HepG2 (cell line): ENCODE data around the gene SCN9A.

Source experiments
- ARID4A ChIP-seq: sonication (generic); formaldehyde crosslinking; IDR thresholded peaks from 2 replicates; pipeline ENCODE4 v1.5.0; 2020; ENCODE audit warnings: mild to moderate bottlenecking, missing genetic modification reagents, borderline replicate concordance
- ATF4 ChIP-seq, 2 experiments: fragments of 450-650 bp in 1 of 2; sonication (generic) in 1 of 2; formaldehyde crosslinking; IDR thresholded peaks; 2 replicates each; pipeline versions ENCODE4 v1.5.0 to v1.8.0; 2020 to 2022; ENCODE audit warnings: mild to moderate bottlenecking in 1 of 2, missing genetic modification reagents in 1 of 2
- CTCF ChIP-seq: sonication (generic); formaldehyde crosslinking; IDR thresholded peaks from 2 replicates; pipeline ENCODE4 v1.5.0; 2020; ENCODE audit warnings: mild to moderate bottlenecking, missing genetic modification reagents, moderate library complexity
- EZH2 ChIP-seq: conservative IDR thresholded peaks from 2 replicates; pipeline ENCODE4 v1.6.1; 2012; ENCODE audit warnings: mild to moderate bottlenecking, low read depth, low read length, moderate library complexity
- PLSCR1 ChIP-seq: sonication (generic); formaldehyde crosslinking; IDR thresholded peaks from 2 replicates; pipeline ENCODE4 v1.5.0; 2020; ENCODE audit warnings: missing genetic modification reagents, mild to moderate bottlenecking, borderline replicate concordance
- POLR2A ChIP-seq, 2 experiments: IDR thresholded peaks; 2 replicates each; pipeline ENCODE4 v1.6.1; 2011; ENCODE audit warnings: low read depth in 2 of 2, low read length in 2 of 2, mild to moderate bottlenecking in 1 of 2, moderate library complexity in 1 of 2; ENCODE audit not compliant: insufficient read depth in 1 of 2
- REST ChIP-seq, 2 experiments: IDR thresholded peaks; 2 replicates each; pipeline ENCODE4 v1.6.1; 2011 to 2012; ENCODE audit warnings: low read length in 2 of 2, borderline replicate concordance in 1 of 2, low read depth in 1 of 2, mild to moderate bottlenecking in 1 of 2, moderate library complexity in 1 of 2
- SMC3 ChIP-seq: IDR thresholded peaks from 2 replicates; pipeline ENCODE4 v1.6.1; 2011; ENCODE audit warnings: low read length, improper control_type of control experiment
- TOE1 ChIP-seq: sonication (generic); formaldehyde crosslinking; IDR thresholded peaks from 2 replicates; pipeline ENCODE4 v1.4.0; 2020; ENCODE audit warnings: mild to moderate bottlenecking, missing genetic modification reagents
- USF2 ChIP-seq, 2 experiments: sonication (generic) in 1 of 2; formaldehyde crosslinking in 1 of 2; IDR thresholded peaks; 2 replicates each; pipeline versions ENCODE4 v1.5.1 to v1.6.1; 2011 to 2020; ENCODE audit warnings: borderline replicate concordance in 1 of 2, low read depth in 1 of 2, low read length in 1 of 2, mild to moderate bottlenecking in 1 of 2, missing genetic modification reagents in 1 of 2, moderate library complexity in 1 of 2
- YY1 ChIP-seq: IDR thresholded peaks from 2 replicates; pipeline ENCODE4 v1.6.1; 2011; ENCODE audit warnings: low read length, low read depth, moderate library complexity, mild to moderate bottlenecking; ENCODE audit not compliant: insufficient read depth, insufficient replicate concordance
- ZKSCAN1 ChIP-seq: fragments of 150-350 bp; IDR thresholded peaks from 2 replicates; pipeline ENCODE4 v1.6.1; 2014; ENCODE audit warnings: low read length

GRCh38 chr2:166321076-166321475 is 54.7 kb downstream of the SCN9A start:
- TF ChIP-seq ATF4 (CRISPR knock-in tag; IDR thresholded peaks at IDR 0.05) (no peak), POLR2A (IDR thresholded peaks at IDR 0.05; ENCODE audit: insufficient read depth in 1 of 2, low read depth in 2 of 2, low read length in 2 of 2) (no peak), YY1 (no peak), CTCF (CRISPR knock-in tag) (no peak), USF2 (IDR thresholded peaks at IDR 0.05; ENCODE audit: low read depth, low read length) (no peak), USF2 (CRISPR knock-in tag; IDR thresholded peaks at IDR 0.05; ENCODE audit: borderline replicate concordance) (no peak), PLSCR1 (CRISPR knock-in tag) (no peak), REST (IDR thresholded peaks at IDR 0.05; ENCODE audit: borderline replicate concordance in 1 of 2, low read depth in 1 of 2, low read length in 2 of 2) (no peak), TOE1 (CRISPR knock-in tag) (no peak), ZKSCAN1 (no peak), SMC3 (no peak), EZH2 (no peak), ARID4A (no peak)
